Stimulated activated CD8-positive, alpha-beta memory T cell treated with anti-CD3 and anti-CD28 coated beads, Interleukin-2, amount 100 ng/mL, for 1 hour (primary cell): Measurements from ENCODE around the gene FRMD5.
"Not testable (repeated sequence)": the region's sequence is repeated elsewhere in the genome, so short reads cannot be mapped to it uniquely, and the experiment has no call there.

Experiments used
- DNase-seq, 2 donors: peaks; one replicate each; pipeline ENCODE4 v3.0.0-alpha.2; 2020; ENCODE audit warnings: low read depth in 2 of 2

Gene FRMD5

DNA sequence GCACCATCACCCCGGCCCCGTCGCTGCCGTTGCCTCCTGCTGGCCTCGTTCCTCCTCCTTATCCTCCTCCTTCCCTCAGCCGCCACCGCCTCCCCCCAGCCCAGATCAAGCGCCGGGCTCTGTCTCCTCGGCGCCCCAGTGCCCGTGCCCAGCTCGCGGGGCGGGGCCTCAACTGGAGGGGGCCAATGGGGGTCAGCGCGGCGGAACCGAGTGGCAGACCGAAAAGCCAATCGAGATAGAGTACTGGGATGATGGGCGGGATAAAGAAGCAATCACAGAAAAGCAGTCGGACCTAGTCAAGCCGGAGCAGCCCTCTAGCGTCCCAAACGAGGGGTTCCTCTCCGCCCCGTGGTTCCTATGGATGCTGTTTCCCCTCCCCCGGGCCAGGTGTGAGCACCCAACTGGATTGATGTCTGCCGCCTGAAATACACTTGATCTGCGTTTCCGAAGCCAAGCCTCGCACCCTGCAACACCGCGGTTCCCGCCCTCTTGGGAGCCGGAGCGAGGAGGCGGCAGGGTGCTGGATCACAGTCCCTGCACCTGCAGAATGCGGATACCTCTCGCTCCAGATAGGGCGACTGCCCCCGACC, at the start of gene FRMD5:
FRMD5 (minus strand) TSS at position 121 of the 590 bp plus-strand sequence.
- DNase-seq = peak; percentile 58 to 77

DNA sequence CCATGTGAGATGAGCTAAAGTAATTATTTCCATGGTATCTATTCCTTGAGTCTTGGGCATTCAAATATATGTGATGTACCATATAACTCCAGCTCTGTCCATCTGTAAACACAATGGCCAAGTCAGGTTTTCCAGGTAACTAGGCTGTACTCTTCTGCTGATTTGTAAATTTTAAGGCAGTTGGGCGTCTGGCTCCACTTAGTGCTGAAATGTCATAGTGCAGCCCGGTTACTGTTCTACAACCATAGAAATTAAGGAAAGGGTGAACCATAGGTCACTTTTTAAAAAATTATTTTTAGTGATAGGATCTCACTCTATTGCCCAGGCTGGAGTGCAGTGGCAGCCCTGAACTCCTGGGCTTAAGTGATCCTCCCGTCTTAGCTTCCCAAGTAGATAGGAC, 48.8 kb upstream of the FRMD5 start:
- DNase-seq = no peak

DNA sequence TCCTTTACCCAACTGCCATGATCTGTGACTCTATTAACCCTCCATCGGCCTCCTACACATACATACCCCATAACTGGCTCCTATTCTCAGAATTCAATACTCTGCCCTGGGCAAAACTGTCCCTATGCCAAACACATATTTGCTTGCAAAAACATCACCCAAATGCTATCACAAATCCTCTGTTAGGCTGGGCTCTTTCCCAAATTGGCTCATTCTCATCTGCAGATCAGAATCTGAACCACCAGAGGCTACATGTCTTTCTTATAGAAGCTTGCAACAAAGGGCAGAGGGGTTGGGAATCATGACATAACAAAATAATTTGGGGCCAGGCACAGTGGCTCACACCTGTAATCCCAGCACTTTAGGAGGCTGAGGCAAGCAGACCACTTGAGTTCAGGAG, 48.1 kb upstream of the FRMD5 start:
- no peak for DNase-seq

DNA sequence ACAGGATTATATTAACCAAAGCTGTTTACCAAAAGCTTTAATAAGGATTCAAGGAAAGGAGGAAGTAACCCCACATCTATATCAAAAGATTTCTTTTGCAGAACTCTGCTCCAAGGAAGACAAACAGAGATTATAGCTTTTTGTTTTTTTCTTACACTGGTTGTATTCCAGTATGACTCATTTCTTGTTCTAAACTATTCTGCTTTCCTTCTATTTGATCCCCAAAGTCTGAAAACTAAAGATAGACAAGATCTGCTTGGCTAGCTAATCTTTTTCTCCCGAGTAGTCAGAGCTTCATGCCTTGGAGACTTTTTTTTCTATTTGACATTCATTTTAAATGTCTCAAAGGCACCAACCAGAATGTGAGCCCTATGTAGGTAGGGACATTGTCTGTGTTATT, 36.8 kb upstream of the FRMD5 start:
- no peak for DNase-seq

DNA sequence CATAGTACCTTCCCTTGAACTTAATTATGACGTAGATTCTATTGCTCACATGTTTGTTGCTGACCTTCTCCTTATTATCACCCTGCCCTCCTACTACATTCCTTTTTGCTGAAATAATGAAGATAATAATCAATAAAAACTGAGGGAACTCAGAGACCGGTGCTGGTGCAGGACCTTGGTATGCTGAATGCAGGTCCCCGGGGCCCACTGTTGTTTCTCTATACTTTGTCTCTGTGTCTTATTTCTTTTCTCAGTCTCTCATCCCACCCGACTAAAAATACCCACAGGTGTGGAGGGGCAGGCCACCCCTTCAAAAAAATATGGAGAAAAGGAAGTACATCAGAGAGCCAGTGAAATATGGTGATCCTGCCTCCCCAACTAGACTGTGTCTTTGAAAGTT, 34.2 kb upstream of the FRMD5 start:
- DNase-seq = not testable (repeated sequence)

DNA sequence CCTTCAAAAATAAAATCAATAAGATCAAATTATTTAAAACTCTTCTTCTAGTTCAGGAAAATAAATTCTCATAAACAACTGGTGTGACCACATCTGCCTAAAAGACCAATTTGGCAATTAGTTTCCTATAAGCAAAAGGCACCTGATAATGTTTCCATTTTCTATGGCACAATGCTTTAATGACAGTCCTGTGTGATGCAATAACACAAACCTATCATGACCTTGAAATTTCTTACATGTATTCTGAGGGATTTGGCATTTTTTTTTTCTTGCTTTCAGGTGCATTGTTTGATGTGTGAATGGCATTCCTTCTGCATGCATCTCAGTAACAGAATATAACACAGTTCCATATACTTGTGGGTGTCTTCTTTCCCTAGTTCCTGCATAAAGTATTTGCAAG, 32.5 kb upstream of the FRMD5 start:
- no peak for DNase-seq

DNA sequence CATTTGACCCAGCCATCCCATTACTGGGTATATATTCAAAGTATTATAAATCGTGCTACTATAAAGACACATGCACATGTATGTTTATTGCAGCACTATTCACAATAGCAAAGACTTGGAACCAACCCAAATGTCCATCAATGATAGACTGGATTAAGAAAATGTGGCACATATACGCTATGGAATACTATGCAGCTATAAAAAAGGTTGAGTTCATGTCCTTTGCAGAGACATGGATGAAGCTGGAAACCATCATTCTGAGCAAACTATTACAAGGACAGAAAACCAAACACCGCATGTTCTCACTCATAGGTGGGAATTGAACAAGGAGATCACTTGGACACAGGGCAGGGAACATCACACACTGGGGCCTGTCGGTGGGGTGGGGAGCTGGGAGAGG, 31.9 kb upstream of the FRMD5 start:
- not testable (repeated sequence) for DNase-seq

DNA sequence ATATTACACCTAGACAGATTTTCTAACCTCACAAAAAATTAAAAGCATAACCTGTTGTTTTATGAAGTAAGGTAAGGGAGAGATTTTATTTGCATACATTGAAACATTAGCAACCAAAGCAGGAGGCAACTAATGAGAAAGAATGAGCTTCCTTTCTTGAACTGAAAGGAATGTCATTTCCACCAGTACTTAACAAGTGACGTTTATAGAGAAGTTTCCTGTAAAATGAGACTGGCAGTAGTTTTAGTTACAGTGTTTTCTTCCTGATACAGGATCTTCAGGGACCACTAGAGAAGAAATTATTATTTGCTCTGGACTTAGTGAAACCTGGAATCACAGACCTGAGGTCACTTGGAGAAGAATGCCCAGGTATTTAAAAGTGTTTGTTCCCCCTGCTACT, 27.4 kb upstream of the FRMD5 start:
- DNase-seq = no peak

DNA sequence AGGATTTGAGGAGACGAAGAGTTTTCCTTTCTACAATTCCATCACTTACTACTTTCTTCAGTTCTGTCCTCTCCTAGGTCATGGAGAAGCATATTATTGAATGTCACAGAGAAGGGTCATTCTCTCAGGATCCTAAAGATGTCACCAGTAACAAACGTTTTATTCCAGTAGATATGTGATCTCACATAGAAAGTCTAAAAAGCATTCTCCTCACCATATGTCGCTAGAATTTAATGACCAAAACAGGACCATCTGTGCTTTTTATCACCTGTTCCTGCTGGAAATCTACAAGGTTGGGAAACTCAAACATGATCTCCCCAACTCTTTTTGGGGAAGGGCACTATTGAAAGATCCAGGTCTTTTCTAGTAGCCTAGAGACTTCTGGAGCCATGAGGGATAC, 24.0 kb upstream of the FRMD5 start:
- no peak for DNase-seq

DNA sequence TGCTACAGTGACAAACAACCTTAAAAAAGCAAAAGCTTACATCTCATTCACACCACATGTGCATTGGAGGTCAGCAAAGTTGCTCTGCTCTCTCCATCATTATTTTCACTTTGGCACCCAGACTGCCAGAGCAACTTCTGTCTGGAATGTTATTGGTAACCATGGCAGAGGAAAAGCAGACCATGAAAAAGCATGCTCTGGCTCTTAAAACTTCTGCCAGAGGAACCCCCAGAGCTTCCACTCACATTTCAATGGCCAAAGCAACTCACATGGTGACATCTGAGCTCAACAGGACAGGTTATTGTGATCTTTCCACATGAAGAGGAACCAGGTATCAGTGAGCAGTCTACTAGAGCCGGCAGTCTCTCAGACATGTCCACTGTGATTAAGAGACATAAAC, 21.9 kb upstream of the FRMD5 start:
- no peak for DNase-seq

DNA sequence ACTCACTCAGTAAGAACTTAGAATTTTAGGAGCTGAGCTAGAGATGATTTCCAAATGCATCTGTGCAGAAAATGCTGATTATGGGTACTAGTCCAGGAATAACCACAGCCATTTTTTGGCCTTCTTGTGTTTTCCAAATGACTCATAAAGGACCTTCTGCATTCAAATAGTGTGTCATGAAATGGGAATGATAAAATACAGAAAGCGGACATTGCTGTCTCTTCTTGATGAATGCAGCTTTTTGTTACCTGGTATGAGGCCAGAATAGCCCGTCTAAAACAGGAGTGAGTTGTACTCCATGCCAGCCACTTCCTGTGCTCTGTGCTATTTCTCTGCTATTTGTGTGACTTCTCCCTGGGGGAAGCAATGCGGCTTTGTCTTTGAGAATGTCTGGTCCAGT, 20.5 kb upstream of the FRMD5 start:
- no peak for DNase-seq

DNA sequence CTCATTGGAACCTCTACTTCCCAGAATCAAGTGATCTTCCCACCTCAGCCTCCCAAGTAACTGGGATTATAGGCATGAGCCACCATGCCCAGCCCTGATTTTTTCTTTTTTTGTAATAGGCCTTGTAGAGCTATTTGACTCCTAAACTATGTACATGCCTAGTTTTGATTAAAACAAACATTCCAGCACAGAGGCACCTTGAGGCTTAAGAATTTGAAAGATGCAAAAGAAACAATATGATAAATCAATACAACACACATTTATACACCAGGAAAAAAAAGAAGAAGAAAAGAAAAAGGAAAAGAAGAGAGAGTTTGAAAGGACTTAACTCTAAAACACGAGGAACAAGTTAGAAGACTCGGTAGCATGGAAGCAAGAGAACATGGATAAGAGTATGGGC, 13.9 kb upstream of the FRMD5 start:
- DNase-seq = no peak

DNA sequence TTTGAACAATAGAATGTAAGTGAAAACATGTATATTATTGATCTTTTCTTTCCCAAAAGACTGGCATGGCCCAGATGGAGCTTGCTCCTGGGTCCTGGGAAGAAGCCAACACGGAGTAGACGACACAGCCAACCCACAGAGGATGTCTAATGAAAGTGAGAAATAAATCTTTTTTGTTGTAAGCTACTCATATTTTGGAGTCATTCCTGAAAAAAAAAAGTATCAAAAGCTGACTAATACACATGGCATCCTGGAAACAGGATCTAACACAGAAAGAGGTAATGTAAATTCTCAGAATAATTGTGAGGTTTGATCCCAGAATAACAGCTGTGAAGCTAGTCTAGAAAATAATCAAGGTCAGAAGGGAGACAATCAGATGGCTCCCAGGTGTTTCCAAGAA, 12.6 kb upstream of the FRMD5 start:
- DNase-seq = no peak

DNA sequence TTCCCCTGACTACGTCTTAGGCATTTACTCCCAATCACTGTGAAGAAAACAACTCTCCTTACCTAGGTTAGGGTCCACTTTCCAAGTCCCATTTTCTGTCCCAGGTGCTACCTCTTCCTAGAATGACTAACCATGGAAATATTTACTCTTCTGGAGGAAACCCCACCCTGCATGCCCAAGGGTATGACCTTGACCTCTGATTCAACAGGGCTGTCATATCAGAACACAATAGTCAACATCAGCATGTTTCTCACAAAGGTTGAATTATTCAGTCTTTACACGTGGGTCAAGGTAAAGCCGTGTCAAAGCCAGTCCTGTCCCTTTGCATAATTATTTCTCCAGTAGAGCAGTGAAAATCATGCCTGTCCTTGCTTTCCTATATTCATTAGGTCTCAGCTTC, 4.3 kb upstream of the FRMD5 start:
- no peak for DNase-seq

DNA sequence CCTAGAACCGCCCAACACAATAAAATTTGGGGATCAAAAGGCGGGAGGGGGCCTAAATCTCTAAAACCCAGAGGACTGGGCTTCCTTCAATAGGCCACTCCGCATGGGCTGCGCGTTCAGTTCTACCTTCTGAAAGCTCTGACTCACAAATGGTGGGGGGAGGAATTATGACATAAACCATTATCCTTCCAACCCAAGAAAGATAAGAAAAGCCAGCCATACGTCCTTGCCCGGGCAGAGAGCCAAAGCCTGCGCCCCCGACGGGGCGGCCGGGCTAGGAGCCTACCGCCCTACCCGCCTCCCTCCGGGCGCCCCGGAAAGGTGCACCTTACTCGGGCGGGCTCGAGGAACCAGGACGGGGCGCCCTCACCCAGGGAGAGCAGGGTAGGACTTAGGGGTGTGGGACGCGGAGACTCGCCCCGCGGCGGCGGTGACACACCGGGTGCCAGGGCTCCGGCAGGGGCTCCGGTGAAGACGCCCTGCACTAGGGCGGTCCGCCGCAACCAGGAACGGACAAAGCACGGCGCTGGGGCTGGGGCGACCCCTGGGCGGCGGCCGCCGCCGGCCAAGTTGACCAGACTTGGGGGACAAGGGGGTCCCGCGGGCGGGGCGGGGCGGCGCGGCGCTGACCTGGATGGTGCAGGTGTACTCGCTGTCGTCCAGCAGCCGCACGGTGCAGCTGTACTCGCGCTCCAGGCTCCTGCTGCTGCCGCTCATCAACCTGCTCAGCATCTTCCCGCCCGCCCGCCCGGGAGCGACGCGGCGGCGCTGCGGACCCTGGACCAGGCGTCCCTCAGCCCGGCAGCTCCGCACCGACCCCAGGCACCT, 534 bp downstream of the FRMD5 start:
- peak in 1 of 2 donors; percentile 13 for DNase-seq

DNA sequence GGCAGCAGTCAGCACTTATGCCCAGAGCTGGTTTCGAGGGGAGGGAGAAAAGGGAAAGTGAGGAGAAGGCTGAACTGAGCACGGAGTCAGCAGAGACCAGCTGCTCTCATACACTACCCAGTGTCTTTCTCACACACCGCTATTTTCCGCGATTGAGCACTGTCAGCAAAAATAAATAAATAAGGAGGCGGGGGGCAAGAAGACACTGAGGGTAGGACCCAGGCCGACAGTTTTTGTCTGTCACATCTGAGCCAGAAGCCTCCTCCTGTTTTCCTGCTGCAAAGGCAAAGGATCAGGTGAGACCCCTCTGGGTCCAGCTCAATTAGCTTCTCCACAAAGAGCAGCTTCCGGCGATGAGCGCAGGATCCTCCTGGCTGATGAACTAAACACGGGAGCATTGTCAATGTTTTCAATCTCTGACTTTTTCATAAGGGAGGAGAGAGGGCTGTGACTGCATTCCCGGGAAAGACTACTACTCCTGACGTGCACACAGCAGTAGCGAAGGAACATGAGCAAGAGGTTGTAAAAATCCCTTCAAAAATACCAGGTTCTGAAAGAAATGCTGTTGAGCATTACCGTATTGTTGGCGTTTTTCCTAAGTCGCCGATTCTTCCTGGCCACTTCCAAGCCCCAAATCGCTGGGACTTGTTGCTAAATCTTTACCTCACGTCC, 1.3 kb downstream of the FRMD5 start:
- DNase-seq = no peak

DNA sequence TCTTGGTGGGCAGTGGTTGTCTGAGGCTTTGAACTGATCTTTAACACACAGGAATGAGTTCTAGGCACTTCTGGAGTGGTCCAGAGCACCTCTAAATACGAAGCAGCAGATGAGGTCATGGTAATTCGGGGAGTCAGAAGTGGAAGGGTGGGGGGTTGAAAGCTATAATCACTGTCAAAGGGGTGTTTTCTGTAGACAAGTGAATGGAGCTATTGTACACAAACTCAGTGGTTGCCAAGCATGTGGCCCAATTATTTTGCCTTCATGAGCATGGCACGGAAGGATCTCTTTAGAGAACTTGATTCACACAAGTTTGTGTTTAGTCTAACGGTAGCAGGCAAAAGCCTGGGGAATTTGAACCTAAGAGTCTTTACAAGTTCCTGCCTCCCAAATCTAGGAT, 6.3 kb downstream of the FRMD5 start:
- DNase-seq = no peak

DNA sequence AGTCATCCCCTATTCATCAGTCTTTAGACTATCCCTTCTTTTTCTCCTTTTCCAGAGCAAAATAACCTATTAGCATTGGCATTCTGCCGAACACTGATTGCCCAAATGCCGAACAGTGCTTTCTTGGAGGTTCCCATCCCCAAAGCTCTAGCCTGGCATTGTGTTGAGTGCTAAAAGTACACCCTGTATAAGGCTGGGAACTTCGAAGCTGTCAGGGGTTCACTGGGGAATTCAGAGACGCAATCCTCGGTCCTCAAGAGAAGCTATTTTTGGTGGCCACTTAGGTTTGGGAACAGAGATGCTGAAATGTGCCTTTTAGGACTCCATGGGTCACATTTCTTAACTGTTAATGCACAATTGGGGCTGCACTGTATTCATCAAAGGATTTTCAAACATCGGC, 8.4 kb downstream of the FRMD5 start:
- DNase-seq = no peak

DNA sequence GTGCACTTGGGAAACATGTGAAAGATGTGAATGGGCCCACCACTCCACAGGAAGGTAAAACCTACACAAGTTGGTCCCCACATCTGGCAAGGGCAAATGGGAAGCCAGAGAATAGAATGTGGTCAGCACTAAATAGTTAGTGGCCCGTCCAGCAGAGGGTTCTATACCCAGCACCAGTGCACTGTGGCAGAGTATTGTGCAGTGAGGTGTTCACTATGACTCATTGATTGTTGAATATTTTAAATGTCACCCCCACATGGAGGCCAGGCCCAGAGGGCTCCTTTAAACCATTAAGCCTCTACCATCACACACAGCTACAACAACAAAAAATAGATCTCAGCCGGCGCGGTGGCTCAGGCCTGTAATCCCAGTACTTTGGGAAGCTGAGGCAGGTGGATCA, 11.7 kb downstream of the FRMD5 start:
- no peak for DNase-seq

DNA sequence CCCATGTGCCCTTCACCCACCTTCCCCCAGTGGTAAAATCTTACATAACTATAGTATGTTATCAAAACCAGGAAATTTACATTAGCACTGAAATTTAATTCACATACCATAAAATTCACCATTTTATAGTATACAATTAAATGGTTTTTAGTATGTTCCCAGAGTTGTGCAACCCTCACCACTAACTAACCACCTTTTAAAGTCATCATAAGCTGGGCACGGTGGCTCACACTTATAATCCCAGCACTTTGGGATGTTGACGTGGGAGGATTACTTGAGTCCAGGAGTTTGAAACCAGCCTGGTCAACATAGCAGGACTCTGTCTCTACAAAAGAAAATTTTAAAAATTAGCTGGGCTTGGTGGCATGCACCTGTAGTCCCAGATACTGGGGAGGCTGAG, 13.7 kb downstream of the FRMD5 start:
- DNase-seq = no peak

DNA sequence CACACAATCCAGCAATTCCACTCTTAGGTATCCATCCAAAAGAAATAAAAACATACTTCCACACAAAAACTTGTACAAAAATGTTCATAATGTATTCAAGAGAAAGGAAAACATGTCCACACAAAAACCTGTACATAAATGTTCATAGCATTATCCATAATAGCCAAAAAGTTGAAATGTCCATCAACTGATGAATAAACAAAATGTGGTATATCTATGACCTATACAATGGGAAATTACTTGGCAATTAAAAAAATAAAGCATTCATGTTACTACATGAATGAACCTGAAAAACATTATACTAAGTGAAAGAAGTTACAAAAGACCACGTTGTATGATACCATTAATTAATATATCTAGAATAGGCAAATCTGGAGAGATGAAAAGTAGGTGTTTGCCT, 17.9 kb downstream of the FRMD5 start:
- DNase-seq = no peak

DNA sequence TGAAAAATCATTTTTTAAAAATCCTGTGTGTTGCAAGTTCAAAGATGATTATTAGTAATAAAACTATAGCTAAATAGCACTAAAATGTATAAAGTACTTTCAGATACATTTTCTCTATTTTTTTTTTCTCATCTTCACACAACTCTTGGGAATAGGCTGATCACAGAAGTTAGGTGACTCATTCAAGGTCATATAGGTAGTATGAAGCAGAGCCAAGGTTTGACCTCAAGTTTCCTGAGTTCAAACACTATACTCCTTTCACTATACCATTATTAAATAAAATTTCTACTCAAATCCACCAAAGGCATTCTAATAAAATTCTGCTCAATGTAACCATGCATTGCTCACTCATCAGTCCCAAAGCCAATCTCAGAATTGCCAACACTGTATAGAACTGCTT, 21.3 kb downstream of the FRMD5 start:
- no peak for DNase-seq

DNA sequence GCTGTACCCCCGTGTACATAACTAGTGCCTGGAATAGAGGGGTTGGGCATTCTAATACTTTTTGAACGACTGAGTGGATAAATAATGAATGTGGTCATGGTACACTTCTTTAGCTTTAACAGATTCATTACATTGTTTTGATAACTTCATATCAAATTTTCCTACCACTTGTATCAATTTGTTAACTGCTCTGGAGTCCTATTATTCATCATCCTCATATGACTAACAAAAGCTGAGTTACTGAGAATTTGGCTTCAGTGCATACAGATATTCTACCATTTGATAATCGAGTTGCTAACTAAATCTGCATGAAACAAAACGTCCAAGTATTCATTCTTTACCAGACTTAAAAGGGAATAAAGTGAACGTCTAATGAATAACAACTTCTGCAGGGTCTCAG, 31.7 kb downstream of the FRMD5 start:
- no peak for DNase-seq
